ENCODE measurements around the gene TNFRSF11A.

The TNFRSF11A gene

GRCh38 chr18:62280058-62280457 lies 45.1 kb upstream of the TNFRSF11A start:
- H4K20me1 ChIP-seq (ENCODE audit: insufficient read depth, low read length): no peaks in the 10 kb centered on the region
- TF ChIP-seq CTCF (IDR thresholded peaks at IDR 0.05; ENCODE audit: low read length): no peak
- no peak for TF ChIP-seq EZH2 (optimal IDR thresholded peaks at IDR 0.05; ENCODE audit: low read depth, low read length)
- TF ChIP-seq EZH2phosphoT487 (IDR thresholded peaks at IDR 0.05; ENCODE audit: low read length): no peak

DNA sequence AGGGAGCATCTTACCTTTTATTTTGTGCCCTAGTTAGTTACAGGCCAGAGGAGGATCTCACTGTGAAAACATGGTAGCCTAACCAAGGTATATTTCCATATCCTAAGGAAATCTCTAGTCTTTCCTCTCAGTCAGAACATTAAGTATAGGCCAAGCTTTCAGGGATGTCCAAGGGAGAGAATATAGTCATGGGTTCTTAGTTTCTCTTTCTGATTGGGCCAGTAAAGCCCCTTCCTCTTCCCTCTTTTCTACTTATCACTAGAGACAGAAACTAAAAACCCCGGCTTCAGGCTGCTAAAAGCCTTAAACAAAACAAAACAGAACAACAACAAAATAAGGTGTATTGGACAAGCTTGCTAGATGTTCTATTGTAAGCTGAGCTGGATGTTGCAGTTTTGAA lies 44.3 kb upstream of the TNFRSF11A start:
- H3K4me2 ChIP-seq (ENCODE audit: low read depth, low read length): no peak overlapping the region
- no peak for DNase-seq
- TF ChIP-seq EZH2phosphoT487 (IDR thresholded peaks at IDR 0.05; ENCODE audit: low read length) (no peak), CTCF (IDR thresholded peaks at IDR 0.05; ENCODE audit: low read length) (no peak), EZH2 (optimal IDR thresholded peaks at IDR 0.05; ENCODE audit: low read depth, low read length) (no peak)
- H3K27me3 ChIP-seq (replicated peaks; ENCODE audit: insufficient read depth, low read length): no peaks in the 10 kb centered on the region
- no peaks in the 10 kb centered on the region for H3K4me1 ChIP-seq (ENCODE audit: low read length)
- H3K9me2 ChIP-seq (replicated peaks; ENCODE audit: insufficient read depth, low read length): no peaks in the 10 kb centered on the region
- H4K20me1 ChIP-seq (ENCODE audit: insufficient read depth, low read length): no peaks in the 10 kb centered on the region
- H3K9me3 ChIP-seq (replicated peaks; ENCODE audit: insufficient read depth, low read length): no peaks in the 10 kb centered on the region
- 0 out of 2 replicates have a peak, but pooled peaks cover 4% of the 10 kb centered on the region for H3K36me3 ChIP-seq (replicated peaks; ENCODE audit: insufficient read depth, low read length)
- H3K27ac ChIP-seq (ENCODE audit: low read length): no peak overlapping the region
- no peak overlapping the region for H3K9ac ChIP-seq (ENCODE audit: low read length)
- H2AFZ ChIP-seq (ENCODE audit: low read length): no peak overlapping the region
- H3F3A ChIP-seq (ENCODE audit: insufficient read depth, low read length): no peaks in the 10 kb centered on the region
- H3K4me3 ChIP-seq (ENCODE audit: low read length): no peak overlapping the region
- H3K79me2 ChIP-seq (ENCODE audit: low read length): no peaks in the 10 kb centered on the region

More at GRCh38 chr18:62280058-62280457, 45.1 kb upstream of the TNFRSF11A start:
- DNase-seq: no peak
- Histone ChIP-seq H3K9ac (ENCODE audit: low read length) (no peak overlapping the region), H3K27ac (ENCODE audit: low read length) (no peak overlapping the region), H3K79me2 (ENCODE audit: low read length) (no peaks in the 10 kb centered on the region), H3K9me2 (replicated peaks; ENCODE audit: insufficient read depth, low read length) (no peaks in the 10 kb centered on the region), H3K4me2 (ENCODE audit: low read depth, low read length) (no peak overlapping the region), H3K4me1 (ENCODE audit: low read length) (no peaks in the 10 kb centered on the region), H3K4me3 (ENCODE audit: low read length) (no peak overlapping the region), H2AFZ (ENCODE audit: low read length) (no peak overlapping the region), H3K36me3 (replicated peaks; ENCODE audit: insufficient read depth, low read length) (0 out of 2 replicates have a peak, but pooled peaks cover 4% of the 10 kb centered on the region), H3F3A (ENCODE audit: insufficient read depth, low read length) (no peaks in the 10 kb centered on the region), H3K9me3 (replicated peaks; ENCODE audit: insufficient read depth, low read length) (no peaks in the 10 kb centered on the region), H3K27me3 (replicated peaks; ENCODE audit: insufficient read depth, low read length) (no peaks in the 10 kb centered on the region)

- Histone ChIP-seq H3K4me3 (ENCODE audit: low read length) (no peak overlapping the region), H4K20me1 (ENCODE audit: insufficient read depth, low read length) (no peaks in the 10 kb centered on the region), H2AFZ (ENCODE audit: low read length) (no peak overlapping the region), H3K4me2 (ENCODE audit: low read depth, low read length) (no peak overlapping the region), H3K4me1 (ENCODE audit: low read length) (no peaks in the 10 kb centered on the region), H3K27ac (ENCODE audit: low read length) (no peak overlapping the region), H3K79me2 (ENCODE audit: low read length) (no peaks in the 10 kb centered on the region), H3F3A (ENCODE audit: insufficient read depth, low read length) (no peaks in the 10 kb centered on the region), H3K27me3 (replicated peaks; ENCODE audit: insufficient read depth, low read length) (no peaks in the 10 kb centered on the region), H3K9ac (ENCODE audit: low read length) (no peak overlapping the region), H3K9me3 (replicated peaks; ENCODE audit: insufficient read depth, low read length) (no peaks in the 10 kb centered on the region), H3K9me2 (replicated peaks; ENCODE audit: insufficient read depth, low read length) (no peaks in the 10 kb centered on the region), H3K36me3 (replicated peaks; ENCODE audit: insufficient read depth, low read length) (0 out of 2 replicates have a peak, but pooled peaks cover 4% of the 10 kb centered on the region)
- no peak for TF ChIP-seq EZH2 (optimal IDR thresholded peaks at IDR 0.05; ENCODE audit: low read depth, low read length)
- TF ChIP-seq EZH2phosphoT487 (IDR thresholded peaks at IDR 0.05; ENCODE audit: low read length): no peak
- no peak for DNase-seq
Measured at GRCh38 chr18:62281684-62282083, 43.4 kb upstream of the TNFRSF11A start.

DNA sequence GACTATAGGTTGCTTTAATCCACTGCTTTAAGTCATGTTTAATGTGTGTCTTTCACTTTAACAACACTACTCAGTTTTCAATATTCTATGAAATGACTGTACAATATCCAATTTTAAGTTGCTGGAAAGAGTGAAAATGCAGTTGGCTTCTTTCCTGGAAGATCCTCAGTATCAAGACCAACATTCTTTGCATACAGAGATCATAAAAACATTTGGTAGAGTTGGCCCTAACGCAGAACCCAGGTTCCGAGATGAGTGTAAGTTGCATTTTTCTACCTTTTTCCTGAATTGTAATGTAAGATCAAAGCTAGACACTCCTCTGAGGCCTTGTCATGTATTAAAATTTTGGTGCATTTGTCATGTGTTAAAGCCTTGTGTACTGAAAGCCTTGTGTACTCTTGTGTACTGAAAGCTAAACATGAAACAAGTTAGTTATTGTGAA lies 42.9 kb upstream of the TNFRSF11A start:
- no peak overlapping the region for H3K27ac ChIP-seq (ENCODE audit: low read length)

More for the DNA sequence above, 42.9 kb upstream of the TNFRSF11A start:
- DNase-seq: no peak
- no peak overlapping the region for H2AFZ ChIP-seq (ENCODE audit: low read length)
- TF ChIP-seq EZH2 (optimal IDR thresholded peaks at IDR 0.05; ENCODE audit: low read depth, low read length): no peak
- TF ChIP-seq EZH2phosphoT487 (IDR thresholded peaks at IDR 0.05; ENCODE audit: low read length): no peak
- TF ChIP-seq CTCF (IDR thresholded peaks at IDR 0.05; ENCODE audit: low read length): no peak
- H3K27me3 ChIP-seq (replicated peaks; ENCODE audit: insufficient read depth, low read length): no peaks in the 10 kb centered on the region
- no peak overlapping the region for H3K4me2 ChIP-seq (ENCODE audit: low read depth, low read length)
- no peak overlapping the region for H3K9ac ChIP-seq (ENCODE audit: low read length)
- no peaks in the 10 kb centered on the region for H3F3A ChIP-seq (ENCODE audit: insufficient read depth, low read length)
- no peaks in the 10 kb centered on the region for H3K9me3 ChIP-seq (replicated peaks; ENCODE audit: insufficient read depth, low read length)
- H4K20me1 ChIP-seq (ENCODE audit: insufficient read depth, low read length): no peaks in the 10 kb centered on the region
- 0 out of 2 replicates have a peak, but pooled peaks cover 4% of the 10 kb centered on the region for H3K36me3 ChIP-seq (replicated peaks; ENCODE audit: insufficient read depth, low read length)
- no peaks in the 10 kb centered on the region for H3K9me2 ChIP-seq (replicated peaks; ENCODE audit: insufficient read depth, low read length)
- H3K4me3 ChIP-seq (ENCODE audit: low read length): no peak overlapping the region
- H3K4me1 ChIP-seq (ENCODE audit: low read length): no peaks in the 10 kb centered on the region
- H3K79me2 ChIP-seq (ENCODE audit: low read length): no peaks in the 10 kb centered on the region

All from MM.1S (cell line).